K562 (cell line): Measurements from ENCODE around the gene GCGR.

Experiments
- GABPA ChIP-seq: fragments of 200-800 bp; sonication (Bioruptor generic); conservative IDR thresholded peaks from 2 replicates; pipeline ENCODE4 v1.6.1; 2016; ENCODE audit warnings: low read depth, missing genetic modification characterization, missing compliant biosample characterization
- KLF6 ChIP-seq: fragments of 250-450 bp; sonication (Bioruptor Pico); IDR thresholded peaks from 2 replicates; pipeline ENCODE4 v1.4.0; 2020; ENCODE audit warnings: mild to moderate bottlenecking, moderate library complexity, borderline replicate concordance
- MAFG ChIP-seq: fragments of 450-650 bp; conservative IDR thresholded peaks from 2 replicates; pipeline ENCODE4 v1.6.1; 2016; ENCODE audit warnings: missing genetic modification characterization, missing compliant biosample characterization
- SP2 ChIP-seq: IDR thresholded peaks from 2 replicates; pipeline ENCODE4 v1.6.1; 2011; ENCODE audit warnings: mild to moderate bottlenecking, low read depth, low read length, moderate library complexity; ENCODE audit not compliant: poor library complexity, severe bottlenecking; ENCODE audit errors: extremely low read depth
- ZBTB7A ChIP-seq: IDR thresholded peaks from 2 replicates; pipeline ENCODE4 v1.6.1; 2011; ENCODE audit warnings: low read depth, mild to moderate bottlenecking, low read length, moderate library complexity, borderline replicate concordance; ENCODE audit not compliant: control insufficient read depth
- ZNF263 ChIP-seq: sonication (generic); formaldehyde crosslinking; IDR thresholded peaks from 2 replicates; pipeline ENCODE4 v1.8.0; 2022; ENCODE audit warnings: mild to moderate bottlenecking, missing genetic modification reagents, borderline replicate concordance
- TF ChIP-seq, protein P1 (sequence below): sonication (generic); formaldehyde crosslinking; IDR thresholded peaks from 2 replicates; pipeline ENCODE4 v1.8.0; 2023; ENCODE audit warnings: mild to moderate bottlenecking, missing genetic modification reagents
- TF ChIP-seq, protein P2 (sequence below): fragments of 450-650 bp; formaldehyde crosslinking; conservative IDR thresholded peaks from 2 replicates; pipeline ENCODE4 v1.4.0; 2022; ENCODE audit warnings: mild to moderate bottlenecking, missing genetic modification characterization

DNA sequence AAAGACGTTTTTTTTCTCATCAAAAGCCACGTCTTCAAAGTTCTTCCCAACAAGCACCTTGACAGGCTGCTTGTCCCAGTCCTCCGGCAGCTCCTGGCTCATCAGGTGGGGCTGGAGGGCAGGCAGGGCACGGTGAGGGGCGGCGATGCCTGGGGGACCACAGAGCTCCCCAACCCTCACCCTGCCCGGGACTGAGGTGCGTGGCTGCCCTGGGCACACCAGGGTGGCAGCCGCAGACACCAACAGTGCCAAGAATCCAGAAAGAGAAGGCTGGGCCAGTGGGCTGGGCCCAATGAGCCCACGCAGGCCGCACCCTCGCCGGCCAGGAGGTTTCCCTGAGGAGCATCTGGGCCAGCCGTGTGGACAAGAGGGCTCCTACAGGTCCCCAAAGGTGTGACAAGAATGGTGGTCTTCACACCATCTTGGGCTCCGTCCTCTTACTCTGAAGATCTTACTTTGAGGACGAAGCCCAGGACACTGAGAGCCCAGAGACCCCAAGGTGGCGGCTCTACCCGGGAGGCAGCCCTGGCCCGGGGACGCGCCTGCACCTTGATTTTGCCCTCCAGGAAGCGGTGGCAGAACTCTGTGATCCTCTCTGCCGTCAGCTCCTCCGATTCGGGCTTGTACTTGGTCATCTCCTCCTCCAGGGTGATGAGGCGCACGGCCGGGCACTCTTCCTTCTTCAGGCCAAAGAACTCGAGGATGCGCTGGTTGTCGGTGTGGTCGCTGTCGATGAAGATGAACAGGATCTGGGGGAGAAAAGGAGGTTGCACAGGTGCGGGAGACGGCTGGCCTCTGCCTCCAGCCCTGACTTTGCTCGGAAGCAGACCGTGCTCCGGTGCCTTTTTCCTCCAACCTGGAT is 42.2 kb downstream of the GCGR start:
- TF ChIP-seq GABPA (no peak), SP2 (no peak), MAFG (tag) (no peak), ZBTB7A (no peak), KLF6 (no peak), ZNF263 (CRISPR knock-in tag) (no peak)
- TF ChIP-seq, protein P1, sequence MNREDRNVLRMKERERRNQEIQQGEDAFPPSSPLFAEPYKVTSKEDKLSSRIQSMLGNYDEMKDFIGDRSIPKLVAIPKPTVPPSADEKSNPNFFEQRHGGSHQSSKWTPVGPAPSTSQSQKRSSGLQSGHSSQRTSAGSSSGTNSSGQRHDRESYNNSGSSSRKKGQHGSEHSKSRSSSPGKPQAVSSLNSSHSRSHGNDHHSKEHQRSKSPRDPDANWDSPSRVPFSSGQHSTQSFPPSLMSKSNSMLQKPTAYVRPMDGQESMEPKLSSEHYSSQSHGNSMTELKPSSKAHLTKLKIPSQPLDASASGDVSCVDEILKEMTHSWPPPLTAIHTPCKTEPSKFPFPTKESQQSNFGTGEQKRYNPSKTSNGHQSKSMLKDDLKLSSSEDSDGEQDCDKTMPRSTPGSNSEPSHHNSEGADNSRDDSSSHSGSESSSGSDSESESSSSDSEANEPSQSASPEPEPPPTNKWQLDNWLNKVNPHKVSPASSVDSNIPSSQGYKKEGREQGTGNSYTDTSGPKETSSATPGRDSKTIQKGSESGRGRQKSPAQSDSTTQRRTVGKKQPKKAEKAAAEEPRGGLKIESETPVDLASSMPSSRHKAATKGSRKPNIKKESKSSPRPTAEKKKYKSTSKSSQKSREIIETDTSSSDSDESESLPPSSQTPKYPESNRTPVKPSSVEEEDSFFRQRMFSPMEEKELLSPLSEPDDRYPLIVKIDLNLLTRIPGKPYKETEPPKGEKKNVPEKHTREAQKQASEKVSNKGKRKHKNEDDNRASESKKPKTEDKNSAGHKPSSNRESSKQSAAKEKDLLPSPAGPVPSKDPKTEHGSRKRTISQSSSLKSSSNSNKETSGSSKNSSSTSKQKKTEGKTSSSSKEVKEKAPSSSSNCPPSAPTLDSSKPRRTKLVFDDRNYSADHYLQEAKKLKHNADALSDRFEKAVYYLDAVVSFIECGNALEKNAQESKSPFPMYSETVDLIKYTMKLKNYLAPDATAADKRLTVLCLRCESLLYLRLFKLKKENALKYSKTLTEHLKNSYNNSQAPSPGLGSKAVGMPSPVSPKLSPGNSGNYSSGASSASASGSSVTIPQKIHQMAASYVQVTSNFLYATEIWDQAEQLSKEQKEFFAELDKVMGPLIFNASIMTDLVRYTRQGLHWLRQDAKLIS (CRISPR knock-in tag), result no peak
- TF ChIP-seq, protein P2, sequence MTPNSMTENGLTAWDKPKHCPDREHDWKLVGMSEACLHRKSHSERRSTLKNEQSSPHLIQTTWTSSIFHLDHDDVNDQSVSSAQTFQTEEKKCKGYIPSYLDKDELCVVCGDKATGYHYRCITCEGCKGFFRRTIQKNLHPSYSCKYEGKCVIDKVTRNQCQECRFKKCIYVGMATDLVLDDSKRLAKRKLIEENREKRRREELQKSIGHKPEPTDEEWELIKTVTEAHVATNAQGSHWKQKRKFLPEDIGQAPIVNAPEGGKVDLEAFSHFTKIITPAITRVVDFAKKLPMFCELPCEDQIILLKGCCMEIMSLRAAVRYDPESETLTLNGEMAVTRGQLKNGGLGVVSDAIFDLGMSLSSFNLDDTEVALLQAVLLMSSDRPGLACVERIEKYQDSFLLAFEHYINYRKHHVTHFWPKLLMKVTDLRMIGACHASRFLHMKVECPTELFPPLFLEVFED, result no peak
